Measurements from ENCODE around the gene NEK7. TPM values are rescaled to one million over a fixed set of nuclear protein-coding genes. Genes with fewer than 3 reads are reported as not detected.
A peak's percentile ranks its signal among the peaks of the same experiment; 100 is the strongest.

NEK7 gene
- total RNA-seq, 4 donors from 2014 or later: 98.1 to 152 (median 118) TPM

GRCh38 chr1:198113342-198113750, 43.5 kb upstream of the NEK7 start:
- in situ Hi-C loops (cut with MboI; ENCODE audit: low sequenced_read_pairs in 4 of 4) (no loop called here), intact Hi-C loops (cut with DNase I; ENCODE audit: low total_unique reads) (no loop called here)
- ATAC-seq: no peak

GRCh38 chr1:198116069-198116468, 40.7 kb upstream of the NEK7 start:
- ATAC-seq: no peak
- in situ Hi-C loops (cut with MboI; ENCODE audit: low sequenced_read_pairs in 4 of 4): no loop called here
- intact Hi-C loops (cut with DNase I; ENCODE audit: low total_unique reads): no loop called here
- no peaks in the 10 kb centered on the region for H3K36me3 ChIP-seq
- H3K27me3 ChIP-seq: no peaks in the 10 kb centered on the region
- H3K9me3 ChIP-seq: no peaks in the 10 kb centered on the region
- no peak overlapping the region for H3K27ac ChIP-seq
- TF ChIP-seq CTCF (IDR thresholded peaks at IDR 0.05 in 4 of 5, conservative IDR thresholded peaks at IDR 0.05 in 1 of 5) (no peak), POLR2A (IDR thresholded peaks at IDR 0.05) (no peak)
- no peak overlapping the region for H3K4me3 ChIP-seq
- no peak for DNase-seq
- H3K4me1 ChIP-seq: peaks cover 8 to 14% of the 10 kb centered on the region in 2 donors

More at GRCh38 chr1:198113342-198113750, 43.5 kb upstream of the NEK7 start:
- DNase-seq: no peak
- Histone ChIP-seq H3K4me3 (no peak overlapping the region), H3K27me3 (no peaks in the 10 kb centered on the region), H3K9me3 (no peaks in the 10 kb centered on the region), H3K4me1 (peaks cover 4 to 10% of the 10 kb centered on the region in 2 donors), H3K27ac (no peak overlapping the region), H3K36me3 (no peaks in the 10 kb centered on the region)
- TF ChIP-seq CTCF (IDR thresholded peaks at IDR 0.05 in 4 of 5, conservative IDR thresholded peaks at IDR 0.05 in 1 of 5): no peak

- Histone ChIP-seq H3K36me3 (no peaks in the 10 kb centered on the region), H3K27ac (no peak overlapping the region), H3K9me3 (no peaks in the 10 kb centered on the region), H3K4me1 (peaks cover 8 to 14% of the 10 kb centered on the region in 2 donors), H3K27me3 (no peaks in the 10 kb centered on the region), H3K4me3 (no peak overlapping the region)
- DNase-seq (no peak), ATAC-seq (no peak)
- intact Hi-C loops (cut with DNase I; ENCODE audit: low total_unique reads): no loop called here
- TF ChIP-seq CTCF (IDR thresholded peaks at IDR 0.05 in 4 of 5, conservative IDR thresholded peaks at IDR 0.05 in 1 of 5) (no peak), POLR2A (IDR thresholded peaks at IDR 0.05) (no peak)
- in situ Hi-C loops (cut with MboI; ENCODE audit: low sequenced_read_pairs in 4 of 4): no loop called here
Measured at GRCh38 chr1:198116469-198116868, 40.3 kb upstream of the NEK7 start.

GRCh38 chr1:198117267-198117666, 39.5 kb upstream of the NEK7 start:
- Histone ChIP-seq H3K4me3 (no peak overlapping the region), H3K36me3 (no peaks in the 10 kb centered on the region), H3K27me3 (no peaks in the 10 kb centered on the region), H3K9me3 (no peaks in the 10 kb centered on the region), H3K4me1 (peaks cover 8 to 14% of the 10 kb centered on the region in 2 donors), H3K27ac (no peak overlapping the region)
- intact Hi-C loops (cut with DNase I; ENCODE audit: low total_unique reads) (no loop called here), in situ Hi-C loops (cut with MboI; ENCODE audit: low sequenced_read_pairs in 4 of 4) (no loop called here)
- ATAC-seq: no peak
- TF ChIP-seq POLR2A (IDR thresholded peaks at IDR 0.05) (no peak), CTCF (IDR thresholded peaks at IDR 0.05 in 4 of 5, conservative IDR thresholded peaks at IDR 0.05 in 1 of 5) (no peak)
- no peak for DNase-seq

GRCh38 chr1:198118134-198118533, 38.7 kb upstream of the NEK7 start:
- DNase-seq: peak; percentile 36 to 52
- ATAC-seq: peak; percentile 77
- Histone ChIP-seq H3K27ac (no peak overlapping the region), H3K9me3 (no peaks in the 10 kb centered on the region), H3K27me3 (no peaks in the 10 kb centered on the region), H3K4me1 (peaks cover 8 to 14% of the 10 kb centered on the region in 2 donors), H3K4me3 (peak overlapping the region in 1 of 4 donors; percentile 9), H3K36me3 (no peaks in the 10 kb centered on the region)
- intact Hi-C loops (cut with DNase I; ENCODE audit: low total_unique reads): no loop called here
- in situ Hi-C loops (cut with MboI; ENCODE audit: low sequenced_read_pairs in 4 of 4): no loop called here
- TF ChIP-seq POLR2A (IDR thresholded peaks at IDR 0.05): no peak
- TF ChIP-seq CTCF (IDR thresholded peaks at IDR 0.05 in 4 of 5, conservative IDR thresholded peaks at IDR 0.05 in 1 of 5): no peak
